ENCODE data around the gene IFRD2.

IFRD2 gene

GRCh38 chr3:50302095-50303012, 10.1 kb upstream of the IFRD2 start:
- no peak for DNase-seq (ENCODE audit: low read depth, low spot score)

- no peak for DNase-seq (ENCODE audit: low read depth, low spot score)
Measured at GRCh38 chr3:50300681-50301254, 8.5 kb upstream of the IFRD2 start.

- no peak for DNase-seq (ENCODE audit: low read depth, low spot score)
Measured at GRCh38 chr3:50299929-50300680, 7.9 kb upstream of the IFRD2 start.

- no peak for DNase-seq (ENCODE audit: low read depth, low spot score)
Measured at GRCh38 chr3:50299638-50299928, 7.4 kb upstream of the IFRD2 start.

- peak; percentile 99 for DNase-seq (ENCODE audit: low read depth, low spot score)
Measured at GRCh38 chr3:50298836-50299637, 6.8 kb upstream of the IFRD2 start, which contains the start of the genes HYAL3 and NAA80. Gene HYAL3, minus strand, starts transcription at chr3:50299405. Its CDS starts 3,803 bp downstream, at chr3:50295602. Gene NAA80, minus strand, starts transcription at chr3:50299405. Its CDS starts 1,942 bp downstream, at chr3:50297463.

- DNase-seq (ENCODE audit: low read depth, low spot score), result no peak
Measured at GRCh38 chr3:50297896-50298725, 5.9 kb upstream of the IFRD2 start.

- no peak for DNase-seq (ENCODE audit: low read depth, low spot score)
Measured at GRCh38 chr3:50297384-50297775, 5.2 kb upstream of the IFRD2 start.

GRCh38 chr3:50296721-50297383, 4.6 kb upstream of the IFRD2 start:
- DNase-seq (ENCODE audit: low read depth, low spot score), result no peak

- no peak for DNase-seq (ENCODE audit: low read depth, low spot score)
Measured at GRCh38 chr3:50295553-50296431, 3.6 kb upstream of the IFRD2 start.

GRCh38 chr3:50294492-50295403, 2.5 kb upstream of the IFRD2 start:
- no peak for DNase-seq (ENCODE audit: low read depth, low spot score)

- no peak for DNase-seq (ENCODE audit: low read depth, low spot score)
Measured at GRCh38 chr3:50294089-50294488, 1.9 kb upstream of the IFRD2 start.

GRCh38 chr3:50293079-50293801, 1.0 kb upstream of the IFRD2 start:
- no peak for DNase-seq (ENCODE audit: low read depth, low spot score)

- no peak for DNase-seq (ENCODE audit: low read depth, low spot score)
Measured at GRCh38 chr3:50290161-50290641, 2.0 kb downstream of the IFRD2 start.

GRCh38 chr3:50289130-50289529, 3.1 kb downstream of the IFRD2 start:
- DNase-seq (ENCODE audit: low read depth, low spot score), result no peak

- DNase-seq (ENCODE audit: low read depth, low spot score), result no peak
Measured at GRCh38 chr3:50288387-50289007, 3.7 kb downstream of the IFRD2 start.

GRCh38 chr3:50287262-50287661, 5.0 kb downstream of the IFRD2 start:
- DNase-seq (ENCODE audit: low read depth, low spot score), result no peak

Data from smooth muscle cell of the brain vasculature (primary cell).